NB4 (cell line): ENCODE data around the gene SLC25A11.

ENCODE experiments used
- DNase-seq: peaks from one replicate; pipeline ENCODE4 v3.0.0; 2010; ENCODE audit warnings: low read depth
- H3K4me3 ChIP-seq: one replicate; pipeline ENCODE4 v1.5.1; 2011; ENCODE audit warnings: mild to moderate bottlenecking, low read depth, low read length, moderate library complexity
- MYC ChIP-seq: IDR thresholded peaks from 2 replicates; pipeline ENCODE4 v1.6.1; 2011; ENCODE audit warnings: low read depth, low read length
- POLR2A ChIP-seq: IDR thresholded peaks from 2 replicates; pipeline ENCODE4 v1.6.1; 2011; ENCODE audit warnings: mild to moderate bottlenecking; ENCODE audit not compliant: insufficient read length; ENCODE audit errors: extremely low read depth
- TF ChIP-seq, protein P1 (sequence below): IDR thresholded peaks from 2 replicates; pipeline ENCODE4 v1.6.1; 2011; ENCODE audit warnings: low read depth, low read length
- TF ChIP-seq, protein P2 (sequence below): IDR thresholded peaks from one replicate; pipeline ENCODE4 v1.5.1; 2012; ENCODE audit warnings: low read depth, low read length

Gene SLC25A11

DNA sequence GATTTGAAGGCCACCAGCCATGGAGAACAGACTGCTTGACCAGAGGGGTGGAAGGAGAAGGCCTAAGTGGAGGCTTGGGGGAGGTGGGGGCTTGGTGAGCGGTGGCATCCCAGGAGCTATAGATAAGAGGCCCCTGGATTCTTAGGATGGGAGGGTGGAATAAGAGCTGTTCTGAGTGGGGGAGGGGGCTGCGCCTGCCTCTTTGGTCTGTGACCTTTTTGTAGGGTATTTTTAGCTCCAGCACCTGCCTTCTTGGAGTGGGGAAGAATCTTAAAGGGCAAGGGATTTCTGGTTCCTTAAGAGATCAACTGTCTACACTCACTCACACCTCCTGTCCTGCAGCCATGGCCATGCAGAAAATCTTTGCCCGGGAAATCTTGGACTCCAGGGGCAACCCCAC, 11.6 kb upstream of the SLC25A11 start:
- no peak for DNase-seq
- TF ChIP-seq, protein P1, sequence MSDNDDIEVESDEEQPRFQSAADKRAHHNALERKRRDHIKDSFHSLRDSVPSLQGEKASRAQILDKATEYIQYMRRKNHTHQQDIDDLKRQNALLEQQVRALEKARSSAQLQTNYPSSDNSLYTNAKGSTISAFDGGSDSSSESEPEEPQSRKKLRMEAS, result no peak
- no peak for TF ChIP-seq POLR2A
- TF ChIP-seq MYC, result no peak
- TF ChIP-seq, protein P2, sequence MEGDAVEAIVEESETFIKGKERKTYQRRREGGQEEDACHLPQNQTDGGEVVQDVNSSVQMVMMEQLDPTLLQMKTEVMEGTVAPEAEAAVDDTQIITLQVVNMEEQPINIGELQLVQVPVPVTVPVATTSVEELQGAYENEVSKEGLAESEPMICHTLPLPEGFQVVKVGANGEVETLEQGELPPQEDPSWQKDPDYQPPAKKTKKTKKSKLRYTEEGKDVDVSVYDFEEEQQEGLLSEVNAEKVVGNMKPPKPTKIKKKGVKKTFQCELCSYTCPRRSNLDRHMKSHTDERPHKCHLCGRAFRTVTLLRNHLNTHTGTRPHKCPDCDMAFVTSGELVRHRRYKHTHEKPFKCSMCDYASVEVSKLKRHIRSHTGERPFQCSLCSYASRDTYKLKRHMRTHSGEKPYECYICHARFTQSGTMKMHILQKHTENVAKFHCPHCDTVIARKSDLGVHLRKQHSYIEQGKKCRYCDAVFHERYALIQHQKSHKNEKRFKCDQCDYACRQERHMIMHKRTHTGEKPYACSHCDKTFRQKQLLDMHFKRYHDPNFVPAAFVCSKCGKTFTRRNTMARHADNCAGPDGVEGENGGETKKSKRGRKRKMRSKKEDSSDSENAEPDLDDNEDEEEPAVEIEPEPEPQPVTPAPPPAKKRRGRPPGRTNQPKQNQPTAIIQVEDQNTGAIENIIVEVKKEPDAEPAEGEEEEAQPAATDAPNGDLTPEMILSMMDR, result no peak
- no peak overlapping the region for H3K4me3 ChIP-seq

DNA sequence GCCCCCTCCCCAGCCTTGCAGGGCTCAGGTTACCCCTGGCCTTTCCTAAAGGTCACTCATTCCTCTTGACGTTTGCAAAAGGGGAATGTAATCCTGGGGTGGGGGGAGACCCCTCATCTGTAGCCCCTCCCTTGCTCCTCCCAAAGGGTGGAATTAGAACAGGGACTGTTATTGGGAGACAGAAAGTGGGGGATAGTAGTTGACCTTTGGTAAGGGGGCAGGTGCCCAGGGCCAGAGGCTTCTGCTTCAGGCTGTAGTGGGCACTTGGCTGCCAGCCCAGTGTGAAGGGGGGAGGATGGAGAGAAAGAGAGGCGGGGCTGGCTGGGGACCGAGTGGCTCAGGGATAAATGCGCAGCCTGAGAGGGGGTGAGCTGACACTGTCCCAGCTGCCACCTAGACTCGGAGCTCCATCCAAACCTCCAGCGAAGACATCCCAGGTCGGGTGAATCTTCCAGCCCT, 10.9 kb upstream of the SLC25A11 start, which contains the start of gene ENO3:
ENO3 (plus strand) TSS at position 374 of the 459 bp plus-strand sequence. CDS start 711 bp downstream, outside the sequence.
- DNase-seq, result no peak
- no peak for TF ChIP-seq MYC
- no peak for TF ChIP-seq POLR2A
- TF ChIP-seq, protein P2, result no peak
- TF ChIP-seq, protein P1, result no peak
- peak within 1 kb of the TSS; percentile 53 for H3K4me3 ChIP-seq

DNA sequence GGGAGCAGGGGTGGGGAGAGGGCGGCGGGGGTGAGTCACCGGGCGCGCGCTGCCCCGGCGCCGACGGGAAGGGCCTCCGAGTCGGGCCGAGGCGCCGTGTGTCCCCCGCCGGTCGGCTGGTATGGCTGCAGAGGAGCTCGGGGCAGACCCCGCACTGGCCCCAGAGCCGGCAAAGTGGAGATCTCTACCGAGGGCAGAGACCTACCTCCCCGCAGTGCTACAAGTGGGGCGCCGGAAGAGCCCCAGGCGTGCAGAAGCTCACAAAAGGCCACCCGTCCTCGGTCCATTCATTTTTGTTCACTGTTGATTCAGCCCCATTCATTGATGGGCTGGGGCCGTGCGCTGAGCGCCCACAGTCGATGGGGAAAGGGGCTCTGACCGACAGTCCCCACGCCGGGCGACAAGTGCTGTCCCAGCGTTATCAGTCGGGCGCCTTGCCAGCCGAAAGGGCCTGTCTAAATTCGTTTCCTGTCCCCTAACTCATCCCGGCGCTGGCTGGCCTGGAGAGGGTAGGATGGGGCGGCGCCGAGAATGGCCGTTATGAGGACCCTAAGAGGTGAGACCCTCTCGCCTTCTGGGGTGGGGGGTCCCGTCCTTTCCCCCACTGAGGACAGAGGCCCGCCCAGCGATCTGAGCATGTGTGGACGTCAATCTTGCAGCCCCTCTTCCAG, 10.4 kb upstream of the SLC25A11 start:
- TF ChIP-seq POLR2A, result peak; percentile 17
- TF ChIP-seq, protein P1, result no peak
- peak; percentile 54 for DNase-seq

DNA sequence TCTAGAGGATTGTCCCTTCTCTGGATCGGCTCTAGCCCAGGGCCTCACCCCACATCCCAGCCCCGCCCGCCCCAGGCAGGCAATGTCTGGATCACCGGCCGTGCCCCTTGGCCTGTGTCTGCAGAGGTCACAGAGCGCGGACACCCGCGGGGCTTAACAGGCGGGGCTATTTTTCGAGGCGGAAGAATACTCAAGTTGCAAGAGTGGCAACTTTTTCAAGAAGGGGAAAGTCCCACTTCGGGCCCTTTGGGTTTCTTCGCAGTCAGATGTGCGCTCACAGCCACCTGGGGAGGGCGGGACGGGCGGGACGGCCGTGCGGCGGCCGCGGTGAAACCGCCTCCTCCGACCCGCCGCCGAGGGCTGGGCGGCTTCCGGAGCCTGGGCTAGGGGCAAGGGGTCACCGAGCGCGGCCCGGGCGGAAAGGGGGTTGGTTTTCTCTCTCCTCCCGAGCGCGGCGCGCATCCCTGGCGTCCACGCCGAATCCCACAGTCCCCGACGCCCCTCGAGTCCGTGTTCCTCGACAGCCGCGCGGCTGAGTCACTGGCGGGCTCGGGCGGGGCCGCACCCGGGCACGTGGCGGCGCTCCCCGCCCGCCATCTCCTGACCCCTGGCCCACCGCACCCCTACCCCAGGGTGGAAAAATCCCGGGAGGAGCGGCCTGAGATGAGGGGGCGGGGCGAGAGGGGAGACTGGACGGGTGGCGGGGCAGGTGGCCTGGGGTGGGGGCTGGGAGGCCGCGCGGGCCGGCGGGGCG, 9.7 kb upstream of the SLC25A11 start:
- DNase-seq, result peak; percentile 80

More for the DNA sequence above, 10.4 kb upstream of the SLC25A11 start:
- peak overlapping the region; percentile 53 for H3K4me3 ChIP-seq

DNA sequence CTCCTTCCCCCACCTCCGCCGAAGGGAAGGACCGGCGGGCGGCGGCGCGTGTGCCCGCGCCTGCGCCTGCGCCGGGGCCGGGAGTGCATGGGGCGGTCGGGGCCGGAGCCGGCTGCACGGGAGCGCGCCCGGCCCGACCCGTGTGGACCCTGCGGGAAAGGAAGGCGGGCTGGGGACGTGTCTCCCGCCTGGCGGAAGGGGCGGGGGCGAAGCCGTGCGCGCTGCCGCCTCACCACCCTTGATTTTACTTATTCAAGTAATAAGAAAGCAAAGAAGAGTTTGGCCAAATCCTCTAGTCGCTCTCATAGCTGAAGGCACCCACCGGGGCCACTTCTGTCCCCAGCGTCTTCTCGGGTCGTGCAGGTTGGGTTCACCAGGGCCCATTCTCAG, 9.1 kb upstream of the SLC25A11 start:
- no peak for TF ChIP-seq POLR2A
- peak; percentile 88 for DNase-seq
- H3K4me3 ChIP-seq, result peak overlapping the region; percentile 65

More for the DNA sequence above, 9.7 kb upstream of the SLC25A11 start:
- H3K4me3 ChIP-seq, result peak overlapping the region; percentile 61
- peak; percentile 74 for TF ChIP-seq MYC
- TF ChIP-seq, protein P1, result no peak
- TF ChIP-seq, protein P2, result no peak
- TF ChIP-seq POLR2A, result peak; percentile 16

DNA sequence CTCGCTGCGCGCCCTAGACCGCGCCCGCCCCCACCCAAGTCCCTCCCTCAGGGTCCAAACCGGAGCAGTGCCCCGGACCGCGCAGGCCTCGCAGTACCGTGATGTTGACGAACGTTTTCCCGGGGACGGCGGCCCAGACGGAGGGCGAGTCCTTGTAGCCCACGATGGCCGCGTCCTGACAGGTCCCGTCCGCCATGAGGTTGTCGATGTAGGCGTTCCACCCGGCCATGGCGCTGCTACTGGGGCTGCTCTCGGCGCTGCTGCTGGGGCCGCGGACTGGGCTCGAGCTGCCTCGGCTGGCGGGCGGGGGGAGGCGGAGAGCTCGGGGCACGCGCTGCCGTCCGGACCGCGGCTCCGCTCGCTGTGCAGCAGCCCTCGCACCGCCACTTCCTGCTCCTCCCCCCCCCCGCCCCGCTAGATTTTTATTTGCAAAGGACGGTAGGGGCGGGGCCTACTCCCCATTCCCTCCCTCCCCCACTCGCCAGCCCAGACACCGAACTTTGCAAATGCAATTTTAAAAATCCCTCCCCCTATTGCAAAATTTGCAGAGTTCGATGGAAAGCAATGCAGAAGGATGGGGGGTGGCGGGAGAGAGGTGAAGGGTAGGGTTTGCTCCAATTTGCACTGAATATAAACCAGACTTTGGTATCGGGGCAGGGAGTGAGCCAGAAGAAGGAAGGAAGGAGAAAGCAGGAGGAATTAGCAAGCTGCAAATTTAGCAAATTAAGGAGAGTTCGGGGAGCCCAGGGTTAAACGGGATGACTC, 8.5 kb upstream of the SLC25A11 start, which contains the start of gene PFN1:
PFN1 (minus strand) TSS at position 365 of the 765 bp plus-strand sequence; CDS start at position 229, 136 bp downstream.
- peak; percentile 94 for DNase-seq
- peak within 1 kb of the TSS; percentile 95 for H3K4me3 ChIP-seq
- TF ChIP-seq, protein P1, result peak; percentile 26; the same call in 1 of the 2 replicates
- no peak; the same call in 1 of the 2 replicates for TF ChIP-seq MYC
- TF ChIP-seq, protein P2, result no peak
- TF ChIP-seq POLR2A, result peak; percentile 54
